Measurements from ENCODE around the gene ARRDC1. TPM values are rescaled to one million over a fixed set of nuclear protein-coding genes. Genes with fewer than 3 reads are reported as not detected.
A peak's percentile ranks its signal among the peaks of the same experiment; 100 is the strongest.

The ARRDC1 gene
- total and polyA plus RNA-seq, 9 of the 15 experiments (the other 6 are each of a cell fraction or from before 2014, with no cell fraction given), result 0.21 to 45.3 (median 18.6) TPM

GRCh38 chr9:137590469-137591383, 14.8 kb upstream of the ARRDC1 start, which contains the start of gene ZMYND19 (continued):
- TF ChIP-seq ZNF407 (IDR thresholded peaks at IDR 0.05; ENCODE audit: low read depth) (no peak), MAFK (IDR thresholded peaks at IDR 0.05; ENCODE audit: low read length) (no peak), NR2F6 (CRISPR knock-in tag; IDR thresholded peaks at IDR 0.05) (no peak), ZBTB12 (CRISPR knock-in tag; IDR thresholded peaks at IDR 0.05) (peak; percentile 74), ZNF408 (CRISPR knock-in tag; IDR thresholded peaks at IDR 0.05; ENCODE audit: low read depth) (no peak), HNRNPL (IDR thresholded peaks at IDR 0.05; ENCODE audit: low read depth, low read length) (no peak), HDAC3 (IDR thresholded peaks at IDR 0.05; ENCODE audit: borderline replicate concordance, partially characterized antibody) (no peak), SP1 (CRISPR knock-in tag; IDR thresholded peaks at IDR 0.05) (peak; percentile 67; the same call in 1 of the 2 replicates), WHSC1 (IDR thresholded peaks at IDR 0.05; ENCODE audit: low read length) (no peak), CLOCK (CRISPR knock-in tag; IDR thresholded peaks at IDR 0.05; ENCODE audit: borderline replicate concordance) (no peak), SRF (CRISPR knock-in tag; IDR thresholded peaks at IDR 0.05) (no peak), MLLT1 (IDR thresholded peaks at IDR 0.05) (no peak), POLR3A (IDR thresholded peaks at IDR 0.05; ENCODE audit: borderline replicate concordance, extremely low read depth, insufficient read depth, insufficient read length) (no peak)

Data from K562 (cell line).